ENCODE results near the gene JOSD2. TPM values are rescaled to one million over a fixed set of nuclear protein-coding genes. Genes with fewer than 3 reads are reported as not detected.

JOSD2 gene
- total RNA-seq, 1 experiment from 2014 or later, result 4.9 TPM

- DNase-seq, result no peak
- H3K36me3 ChIP-seq (replicated peaks; ENCODE audit: control insufficient read depth, insufficient read depth, low read length), result peaks cover 5% of the 10 kb centered on the region
- H3K4me3 ChIP-seq (ENCODE audit: insufficient read depth, low read depth, low read length), result no peak overlapping the region
- peaks cover 26% of the 10 kb centered on the region for H3K27me3 ChIP-seq (ENCODE audit: control insufficient read depth, insufficient read depth, low read length)
These were observed 25.6 kb downstream of the JOSD2 start for GRCh38 chr19:50485284-50485955.

GRCh38 chr19:50482916-50483315 is 28.1 kb downstream of the JOSD2 start:
- Histone ChIP-seq H3K36me3 (replicated peaks; ENCODE audit: control insufficient read depth, insufficient read depth, low read length) (peaks cover 15% of the 10 kb centered on the region), H3K27me3 (ENCODE audit: control insufficient read depth, insufficient read depth, low read length) (peaks cover 10% of the 10 kb centered on the region), H3K4me3 (ENCODE audit: insufficient read depth, low read depth, low read length) (no peak overlapping the region)
- DNase-seq, result no peak

- peaks cover 15% of the 10 kb centered on the region for H3K36me3 ChIP-seq (replicated peaks; ENCODE audit: control insufficient read depth, insufficient read depth, low read length)
- no peak overlapping the region for H3K4me3 ChIP-seq (ENCODE audit: insufficient read depth, low read depth, low read length)
- DNase-seq, result no peak
- peaks cover 4% of the 10 kb centered on the region for H3K27me3 ChIP-seq (ENCODE audit: control insufficient read depth, insufficient read depth, low read length)
These were observed 28.6 kb downstream of the JOSD2 start for GRCh38 chr19:50482271-50482855.

GRCh38 chr19:50481351-50482149 is 29.4 kb downstream of the JOSD2 start:
- H3K4me3 ChIP-seq (ENCODE audit: insufficient read depth, low read depth, low read length), result no peak overlapping the region
- peaks cover 15% of the 10 kb centered on the region for H3K36me3 ChIP-seq (replicated peaks; ENCODE audit: control insufficient read depth, insufficient read depth, low read length)
- no peaks in the 10 kb centered on the region; the same call in 1 of the 2 replicates for H3K27me3 ChIP-seq (ENCODE audit: control insufficient read depth, insufficient read depth, low read length)
- DNase-seq, result no peak

- H3K27me3 ChIP-seq (ENCODE audit: control insufficient read depth, insufficient read depth, low read length), result no peaks in the 10 kb centered on the region
- peaks cover 15% of the 10 kb centered on the region for H3K36me3 ChIP-seq (replicated peaks; ENCODE audit: control insufficient read depth, insufficient read depth, low read length)
- no peak overlapping the region for H3K4me3 ChIP-seq (ENCODE audit: insufficient read depth, low read depth, low read length)
- no peak for DNase-seq
These were observed 30.5 kb downstream of the JOSD2 start for GRCh38 chr19:50480281-50481111.

- Histone ChIP-seq H3K36me3 (replicated peaks; ENCODE audit: control insufficient read depth, insufficient read depth, low read length) (peaks cover 15% of the 10 kb centered on the region), H3K27me3 (ENCODE audit: control insufficient read depth, insufficient read depth, low read length) (no peaks in the 10 kb centered on the region), H3K4me3 (ENCODE audit: insufficient read depth, low read depth, low read length) (no peak overlapping the region)
- DNase-seq, result no peak
These were observed 31.2 kb downstream of the JOSD2 start for GRCh38 chr19:50479761-50480251.

- no peaks in the 10 kb centered on the region for H3K27me3 ChIP-seq (ENCODE audit: control insufficient read depth, insufficient read depth, low read length)
- no peak overlapping the region for H3K4me3 ChIP-seq (ENCODE audit: insufficient read depth, low read depth, low read length)
- H3K36me3 ChIP-seq (replicated peaks; ENCODE audit: control insufficient read depth, insufficient read depth, low read length), result peaks cover 15% of the 10 kb centered on the region
- DNase-seq, result peak; percentile 91
These were observed 31.9 kb downstream of the JOSD2 start for GRCh38 chr19:50478901-50479715.

- DNase-seq, result no peak
- no peaks in the 10 kb centered on the region for H3K27me3 ChIP-seq (ENCODE audit: control insufficient read depth, insufficient read depth, low read length)
- H3K4me3 ChIP-seq (ENCODE audit: insufficient read depth, low read depth, low read length), result no peak overlapping the region
- H3K36me3 ChIP-seq (replicated peaks; ENCODE audit: control insufficient read depth, insufficient read depth, low read length), result peaks cover 12% of the 10 kb centered on the region
These were observed 33.1 kb downstream of the JOSD2 start for GRCh38 chr19:50477751-50478515.

- Histone ChIP-seq H3K36me3 (replicated peaks; ENCODE audit: control insufficient read depth, insufficient read depth, low read length) (peaks cover 12% of the 10 kb centered on the region), H3K27me3 (ENCODE audit: control insufficient read depth, insufficient read depth, low read length) (no peaks in the 10 kb centered on the region), H3K4me3 (ENCODE audit: insufficient read depth, low read depth, low read length) (peak overlapping the region; percentile 92)
- no peak for DNase-seq
These were observed 34.1 kb downstream of the JOSD2 start for GRCh38 chr19:50476907-50477238.

- Histone ChIP-seq H3K36me3 (replicated peaks; ENCODE audit: control insufficient read depth, insufficient read depth, low read length) (peaks cover 11% of the 10 kb centered on the region), H3K27me3 (ENCODE audit: control insufficient read depth, insufficient read depth, low read length) (no peaks in the 10 kb centered on the region), H3K4me3 (ENCODE audit: insufficient read depth, low read depth, low read length) (peak within 1 kb of the TSS; percentile 92)
- DNase-seq, result peak; percentile 100
These were observed 34.6 kb downstream of the JOSD2 start, which contains the start of the genes EMC10 and GARIN5A for GRCh38 chr19:50476224-50476906. TSS of gene EMC10 (plus strand) at chr19:50476507. CDS start at chr19:50476545, 38 bp downstream. TSS of gene GARIN5A (minus strand) at chr19:50476848. CDS start at chr19:50476388, 460 bp downstream.

- peaks cover 10% of the 10 kb centered on the region for H3K36me3 ChIP-seq (replicated peaks; ENCODE audit: control insufficient read depth, insufficient read depth, low read length)
- peak overlapping the region; percentile 29 for H3K4me3 ChIP-seq (ENCODE audit: insufficient read depth, low read depth, low read length)
- H3K27me3 ChIP-seq (ENCODE audit: control insufficient read depth, insufficient read depth, low read length), result no peaks in the 10 kb centered on the region
- no peak for DNase-seq
These were observed 35.2 kb downstream of the JOSD2 start for GRCh38 chr19:50475736-50476223.

- Histone ChIP-seq H3K27me3 (ENCODE audit: control insufficient read depth, insufficient read depth, low read length) (no peaks in the 10 kb centered on the region), H3K36me3 (replicated peaks; ENCODE audit: control insufficient read depth, insufficient read depth, low read length) (peaks cover 10% of the 10 kb centered on the region), H3K4me3 (ENCODE audit: insufficient read depth, low read depth, low read length) (no peak overlapping the region)
- DNase-seq, result no peak
These were observed 35.9 kb downstream of the JOSD2 start for GRCh38 chr19:50475101-50475568.
